Sigmoid colon (tissue), 4 donors: Measurements from ENCODE around the gene ATG13.

Experiments used
- CTCF ChIP-seq, 4 experiments: fragments of 450-650 bp in 3 of 4; fragments of 200-600 bp in 1 of 4; IDR thresholded peaks; one replicate each; pipeline ENCODE4 v1.5.1; 2016 to 2019; ENCODE audit warnings: antibody characterized with exemption in 4 of 4, mild to moderate bottlenecking in 3 of 4, moderate library complexity in 2 of 4
- EP300 ChIP-seq, 4 donors: sonication (generic); formaldehyde crosslinking; IDR thresholded peaks; one replicate each; pipeline ENCODE4 v1.6.1; 2017; ENCODE audit warnings: antibody characterized with exemption in 4 of 4
- POLR2A ChIP-seq, 2 donors: fragments of 450-650 bp; IDR thresholded peaks; one replicate each; pipeline ENCODE4 v1.6.1; 2016; ENCODE audit warnings: antibody characterized with exemption in 2 of 2, mild to moderate bottlenecking in 2 of 2, moderate library complexity in 2 of 2
- POLR2AphosphoS5 ChIP-seq, 4 donors: sonication (generic); formaldehyde crosslinking; IDR thresholded peaks; one replicate each; pipeline ENCODE4 v1.6.1; 2017; ENCODE audit warnings: antibody characterized with exemption in 4 of 4

- peak in 3 of 4 donors; percentile 17 to 77 (median 39) for TF ChIP-seq POLR2AphosphoS5 (IDR thresholded peaks at IDR 0.05)
- TF ChIP-seq CTCF (IDR thresholded peaks at IDR 0.05), result no peak
- TF ChIP-seq POLR2A (IDR thresholded peaks at IDR 0.05), result no peak
- no peak for TF ChIP-seq EP300 (IDR thresholded peaks at IDR 0.05)
Measured at GRCh38 chr11:46710821-46711269, 93.5 kb downstream of the ATG13 start.
